HG03558 (cell line): ENCODE data around the gene SNAPIN.

ENCODE experiments used
- ATAC-seq: cut with Tn5 transposase; IDR thresholded peaks from one replicate; pipeline ENCODE4 v1.9.1; 2021; ENCODE audit warnings: moderate number of reproducible peaks; ENCODE audit not compliant: unreplicated experiment; ENCODE audit errors: extremely low read depth

The SNAPIN gene

DNA sequence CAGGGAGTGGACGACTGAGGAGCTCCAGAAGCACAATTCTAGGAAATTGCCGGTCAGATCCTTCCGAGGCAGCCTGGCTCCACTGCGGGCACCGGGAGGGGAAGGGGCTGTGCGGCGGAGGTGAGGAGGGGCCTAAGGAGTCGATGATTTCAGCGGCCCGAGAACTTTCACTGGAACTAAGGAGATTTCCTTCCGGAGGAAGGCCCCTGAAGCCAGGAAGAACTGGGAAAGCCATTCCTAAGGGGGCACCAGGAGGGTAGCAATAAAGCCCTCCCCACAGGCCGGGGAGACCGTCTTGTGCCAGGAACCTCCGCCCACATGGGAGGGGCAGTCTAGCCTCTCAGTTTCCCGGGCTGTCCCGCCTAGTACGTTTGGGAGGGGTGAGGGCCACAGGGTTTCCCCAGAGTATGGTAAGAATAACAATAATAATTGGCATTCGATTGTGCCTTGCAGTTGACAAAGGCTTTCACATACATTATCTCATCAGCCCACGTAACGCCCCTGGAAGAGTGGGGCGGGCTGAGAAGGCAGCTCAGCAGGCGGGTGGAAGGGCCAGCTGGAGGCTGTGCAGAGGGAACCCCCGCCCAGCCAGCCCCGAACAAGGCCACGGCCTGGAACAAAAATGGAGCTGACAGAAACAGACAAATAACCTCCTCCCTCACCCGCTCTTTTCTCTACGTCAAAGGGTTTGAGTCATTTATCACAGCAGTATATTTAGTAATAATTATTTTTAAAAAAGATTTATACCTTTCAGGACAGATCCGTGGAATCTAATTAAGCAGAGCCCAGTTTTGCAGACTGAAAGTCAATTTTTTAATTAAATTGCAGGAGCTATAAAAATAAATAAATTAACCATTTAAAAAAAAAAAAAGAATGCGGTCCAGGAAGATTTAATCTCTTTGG is 39.8 kb downstream of the SNAPIN start:
- no peak for ATAC-seq

- ATAC-seq: no peak
Observed at GRCh38 chr1:153698923-153699714, 40.6 kb downstream of the SNAPIN start.

DNA sequence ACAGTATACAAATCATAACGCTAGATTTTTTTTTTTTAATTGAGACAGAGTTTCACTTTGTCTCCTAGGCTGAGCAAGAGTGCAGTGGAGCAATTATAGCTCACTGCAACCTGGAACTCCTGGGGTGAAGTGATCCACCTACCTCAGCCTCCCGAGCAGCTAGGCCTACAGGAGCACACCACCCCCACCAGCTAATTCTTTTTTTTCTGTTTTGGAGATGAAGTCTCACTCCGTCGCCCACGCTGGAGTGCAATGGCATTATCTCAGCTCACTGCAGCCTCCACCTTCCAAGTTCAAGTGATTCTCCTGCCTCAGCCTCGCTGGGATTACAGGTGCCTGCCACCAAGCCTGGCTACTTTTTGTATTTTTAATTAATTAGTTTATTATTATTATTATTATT is 41.3 kb downstream of the SNAPIN start:
- no peak for ATAC-seq

DNA sequence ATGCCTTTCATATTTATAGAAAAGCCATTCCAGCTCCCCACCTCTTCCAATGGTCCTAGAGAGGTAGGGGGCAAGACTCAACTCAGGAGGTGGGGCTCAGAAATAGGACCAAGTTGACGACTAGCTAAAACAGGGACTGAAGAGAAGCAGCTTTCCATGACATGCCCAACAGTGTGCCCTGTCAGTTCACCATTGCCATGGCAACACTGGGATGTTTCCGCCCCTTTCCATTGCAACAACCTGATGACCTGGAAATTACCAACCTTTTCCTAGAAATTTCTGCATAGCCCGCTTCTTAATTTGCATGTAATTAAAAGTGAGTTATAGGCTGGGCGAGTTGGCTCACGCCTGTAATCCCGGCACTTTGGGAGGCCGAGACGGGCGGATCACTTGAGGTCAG is 47.0 kb downstream of the SNAPIN start:
- ATAC-seq: no peak

DNA sequence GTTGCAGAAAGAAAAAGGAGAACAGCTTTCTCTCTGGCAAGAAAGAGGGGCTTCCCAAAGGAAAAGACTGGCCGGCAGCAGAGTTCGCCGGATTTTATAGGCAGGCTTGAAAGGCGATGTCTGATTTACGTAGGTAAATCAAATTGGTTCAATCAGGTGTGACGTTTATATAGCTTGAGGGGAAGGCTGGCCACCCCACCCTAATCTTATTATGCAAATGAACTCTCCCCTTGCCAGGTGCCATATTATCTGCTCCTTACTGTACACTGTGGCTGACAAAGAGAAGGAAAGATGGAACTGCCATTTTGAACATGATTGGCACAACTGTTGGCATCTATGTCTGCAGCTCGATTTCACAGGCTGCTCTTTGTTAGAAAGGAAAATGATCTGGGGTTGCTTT is 52.5 kb downstream of the SNAPIN start:
- ATAC-seq: no peak
